Aorta (tissue), 5 donors: ENCODE results near the gene TREM2. TPM values are rescaled to one million over a fixed set of nuclear protein-coding genes. Genes with fewer than 3 reads are reported as not detected.

Source experiments
- ATAC-seq: fragments of 200-7000 bp; cut with Tn5 transposase; one replicate; pipeline ENCODE4 v1.9.1; 2022; ENCODE audit warnings: moderate library complexity; ENCODE audit not compliant: low FRiP score
- DNase-seq, 2 donors: peaks; one replicate each; pipeline ENCODE4 v3.0.0-alpha.2; 2020
- H3K27ac ChIP-seq, 2 donors: one replicate each; pipeline ENCODE4 v1.5.1; 2013; ENCODE audit warnings: low read length in 2 of 2, mild to moderate bottlenecking in 2 of 2, moderate library complexity in 2 of 2, control low read depth in 1 of 2, inconsistent platforms in 1 of 2, low read depth in 1 of 2
- H3K27me3 ChIP-seq, 2 donors: one replicate each; pipeline ENCODE4 v1.6.1; 2013; ENCODE audit warnings: control low read depth in 1 of 2, low read length in 1 of 2, mild to moderate bottlenecking in 1 of 2, moderate library complexity in 1 of 2; ENCODE audit not compliant: insufficient read depth in 2 of 2, control insufficient read depth in 1 of 2
- H3K36me3 ChIP-seq, 2 donors: one replicate each; pipeline ENCODE4 v1.6.1; 2013; ENCODE audit warnings: control low read depth in 1 of 2, low read length in 1 of 2, mild to moderate bottlenecking in 1 of 2; ENCODE audit not compliant: insufficient read depth in 2 of 2, control insufficient read depth in 1 of 2
- H3K4me1 ChIP-seq, 2 donors: one replicate each; pipeline ENCODE4 v1.6.1; 2013; ENCODE audit warnings: low read length in 2 of 2, control low read depth in 1 of 2, mild to moderate bottlenecking in 1 of 2, moderate library complexity in 1 of 2; ENCODE audit not compliant: insufficient read depth in 2 of 2, control insufficient read depth in 1 of 2
- H3K4me3 ChIP-seq, 2 donors: one replicate each; pipeline ENCODE4 v1.5.1; 2013; ENCODE audit warnings: low read length in 2 of 2, control low read depth in 1 of 2, mild to moderate bottlenecking in 1 of 2
- H3K9me3 ChIP-seq: one replicate; pipeline ENCODE4 v1.6.1; 2013; ENCODE audit warnings: mild to moderate bottlenecking, low read length; ENCODE audit not compliant: control insufficient read depth
- WGBS, 2 donors: extraction: QIAGEN DNeasy Blood & Tissue Kit; methylation state at CpG; one replicate each; pipeline ENCODE4 v1.1.7; 2013; 5-methylcytosine and 5-hydroxymethylcytosine counted together
- intact Hi-C, 2 donors: fragments of 100-400 bp; cut with DNase I; formaldehyde crosslinking; loops; one replicate each; pipeline versions ENCODE4 v1.14.2 to v1.15.0; 2022
- polyA plus RNA-seq, 2 donors: library from polyadenylated mRNA; stranded (reverse); fragments of 200-250 nt; gene quantifications; one replicate each; pipeline ENCODE4 v1.2.3, GENCODE V29; 2013
- total RNA-seq, 2 donors: library from RNA; stranded (reverse); fragmentation: NEBNext Ultra II Directional; extraction: Animal tissue kit (Norgen Biotek cat#: 25700); gene quantifications; one replicate each; pipeline ENCODE4 v1.2.1, GENCODE V29; 2021
- donor health status: healthy with polysubstance abuse.
- donor health status: Bipolar disorder and iron deficiency.
- donor health status: DM: no; HTN: no; CAD: no.
- donor health status: DM: no; HTN: no; CAD: no.
- donor health status: DM: yes; HTN: yes; CAD: no.

The TREM2 gene
- total and polyA plus RNA-seq, 4 donors: 4.7 to 11.3 (median 7.3) TPM

DNA sequence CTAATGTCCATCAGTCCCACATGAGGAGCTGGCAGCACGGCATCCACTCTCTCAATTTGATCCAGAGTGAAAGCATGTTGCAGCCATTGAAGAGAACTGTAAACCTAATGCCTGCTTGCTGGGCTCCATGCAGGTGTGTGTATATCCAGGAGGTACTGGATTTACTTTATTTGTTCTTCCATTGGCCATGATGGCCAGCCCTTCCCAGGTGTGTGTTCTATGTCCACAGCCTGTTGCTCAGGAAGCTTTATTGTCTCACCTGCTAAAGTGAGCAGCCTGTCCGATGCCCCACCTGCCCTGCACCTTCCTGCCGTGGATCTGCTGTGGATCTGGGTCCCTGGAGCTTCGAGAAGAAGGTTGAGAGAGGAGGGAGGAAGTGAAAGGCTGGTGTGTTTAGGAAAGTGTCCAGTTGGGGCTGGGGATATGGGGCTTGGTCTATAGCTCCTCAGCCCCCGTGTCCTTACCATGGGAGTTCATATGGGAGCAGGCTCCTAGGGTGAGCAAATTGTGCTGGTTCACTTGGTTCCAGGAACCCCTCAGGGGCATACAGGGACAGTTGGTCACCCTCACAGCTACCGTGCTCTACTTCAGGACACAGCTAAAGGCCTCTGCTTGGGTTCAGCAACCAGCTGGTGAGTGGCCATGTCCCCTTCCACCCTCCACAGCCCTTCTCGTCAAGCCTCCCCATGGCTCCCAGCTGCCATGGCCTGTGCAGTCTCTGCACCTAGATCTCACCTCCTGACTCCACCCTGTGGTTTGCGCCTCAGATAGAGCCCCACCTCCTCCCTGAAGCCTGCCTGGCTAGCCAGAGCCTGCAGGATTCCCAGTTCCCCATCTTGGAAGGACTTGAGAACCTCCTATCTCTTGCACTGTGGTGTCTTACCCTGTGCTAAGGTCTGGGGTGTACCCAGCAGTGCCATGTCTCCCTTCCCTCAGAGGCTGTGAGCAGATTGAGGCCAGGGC lies 25.3 kb upstream of the TREM2 start:
- ATAC-seq (no peak), DNase-seq (no peak)
- Histone ChIP-seq H3K4me1 (no peaks in the 10 kb centered on the region), H3K27ac (no peak overlapping the region), H3K9me3 (peaks cover 5% of the 10 kb centered on the region), H3K36me3 (no peaks in the 10 kb centered on the region), H3K27me3 (no peaks in the 10 kb centered on the region), H3K4me3 (no peak overlapping the region)
- intact Hi-C loops: no loop called here
- WGBS, 2 donors: 83 to 85% methylated on average over 8 of the region's 8 CpGs

- H3K4me3 ChIP-seq: no peak overlapping the region
- H3K36me3 ChIP-seq: no peaks in the 10 kb centered on the region
- DNase-seq (no peak), ATAC-seq (no peak)
- 69 to 78% methylated on average over 10 of the region's 10 CpGs for WGBS, 2 donors
- H3K27me3 ChIP-seq: no peaks in the 10 kb centered on the region
- no peaks in the 10 kb centered on the region for H3K4me1 ChIP-seq
- intact Hi-C loops: no loop called here
- peaks cover 5% of the 10 kb centered on the region for H3K9me3 ChIP-seq
- no peak overlapping the region for H3K27ac ChIP-seq
These were observed 23.2 kb upstream of the TREM2 start for GRCh38 chr6:41186031-41186562.

GRCh38 chr6:41184761-41185160 lies 21.8 kb upstream of the TREM2 start:
- no peak for ATAC-seq
- H3K27ac ChIP-seq: no peak overlapping the region
- peaks cover under 1% of the 10 kb centered on the region for H3K9me3 ChIP-seq
- no peak for DNase-seq
- no peaks in the 10 kb centered on the region for H3K36me3 ChIP-seq
- H3K4me1 ChIP-seq: no peaks in the 10 kb centered on the region
- intact Hi-C loops: no loop called here
- H3K27me3 ChIP-seq: no peaks in the 10 kb centered on the region
- 76 to 79% methylated on average over 6 to 7 of the region's 7 CpGs for WGBS, 2 donors
- H3K4me3 ChIP-seq: no peak overlapping the region

DNA sequence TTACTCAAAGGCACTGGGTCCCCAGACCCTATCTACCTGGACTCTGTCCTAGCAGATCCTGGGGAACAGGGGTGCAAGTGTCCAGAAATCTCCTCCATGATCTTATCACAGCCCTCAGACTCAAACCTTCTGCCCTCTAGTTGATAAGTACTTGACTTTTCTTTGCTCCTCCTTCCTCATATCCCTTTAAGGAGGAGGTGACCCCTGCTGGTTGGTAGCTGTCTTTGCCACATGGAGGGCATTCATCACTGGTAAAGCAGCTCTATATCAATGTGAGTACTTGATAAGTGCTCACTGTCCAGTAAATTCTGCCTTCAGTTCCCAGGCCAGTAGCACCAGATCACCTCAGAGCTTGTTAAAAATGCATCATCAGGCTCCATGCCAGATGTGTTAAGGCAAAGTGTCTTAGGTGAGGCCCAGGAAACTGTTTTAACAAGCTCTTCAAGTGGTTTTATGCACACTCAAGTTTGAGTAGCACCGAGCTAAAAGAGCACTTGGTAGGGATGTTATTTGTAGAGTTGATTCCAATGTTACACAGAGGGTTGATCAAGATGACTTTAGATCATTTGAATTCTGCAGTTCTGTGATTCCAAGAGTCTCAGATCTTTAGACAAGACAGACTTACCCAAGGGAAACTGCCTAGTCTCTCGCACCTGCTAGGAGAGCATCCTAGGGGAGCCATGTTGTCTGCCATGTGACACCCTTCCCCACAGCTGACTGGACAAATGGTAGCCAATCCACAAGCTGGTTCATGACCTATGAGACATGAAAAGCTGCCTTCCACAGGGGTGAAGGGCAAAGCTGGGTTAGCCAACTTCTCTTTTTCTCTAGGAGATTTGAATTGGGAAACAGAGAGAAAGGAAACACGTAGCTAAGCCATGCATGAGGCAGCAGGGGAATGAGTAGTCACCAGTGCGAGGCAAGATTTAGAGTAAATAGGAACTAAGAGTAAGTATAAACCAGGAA lies 19.4 kb upstream of the TREM2 start:
- no peaks in the 10 kb centered on the region for H3K9me3 ChIP-seq
- intact Hi-C loops: no loop called here
- no peaks in the 10 kb centered on the region for H3K27me3 ChIP-seq
- H3K27ac ChIP-seq: no peak overlapping the region
- H3K36me3 ChIP-seq: no peaks in the 10 kb centered on the region
- H3K4me1 ChIP-seq: no peaks in the 10 kb centered on the region
- no peak for ATAC-seq
- peak in 1 of 2 donors; percentile 61 for DNase-seq
- no peak overlapping the region for H3K4me3 ChIP-seq
- 74 to 77% methylated on average over 4 of the region's 4 CpGs for WGBS, 2 donors

GRCh38 chr6:41181566-41181965 lies 18.6 kb upstream of the TREM2 start:
- no peak for DNase-seq
- Histone ChIP-seq H3K27me3 (no peaks in the 10 kb centered on the region), H3K27ac (no peak overlapping the region), H3K4me1 (no peaks in the 10 kb centered on the region), H3K9me3 (no peaks in the 10 kb centered on the region), H3K4me3 (no peak overlapping the region), H3K36me3 (no peaks in the 10 kb centered on the region)
- intact Hi-C loops: no loop called here
- WGBS, 2 donors: 58 to 67% methylated on average over 1 of the region's 1 CpG
- ATAC-seq: no peak

- DNase-seq (no peak), ATAC-seq (no peak)
- no peaks in the 10 kb centered on the region for H3K36me3 ChIP-seq
- no peaks in the 10 kb centered on the region for H3K27me3 ChIP-seq
- H3K4me1 ChIP-seq: no peaks in the 10 kb centered on the region
- 55 to 60% methylated on average over 4 of the region's 4 CpGs for WGBS, 2 donors
- H3K9me3 ChIP-seq: no peaks in the 10 kb centered on the region
- H3K4me3 ChIP-seq: no peak overlapping the region
- intact Hi-C loops: no loop called here
- no peak overlapping the region for H3K27ac ChIP-seq
These were observed 16.2 kb upstream of the TREM2 start for GRCh38 chr6:41179163-41179562.

GRCh38 chr6:41177695-41178094 lies 14.8 kb upstream of the TREM2 start:
- no peaks in the 10 kb centered on the region for H3K4me1 ChIP-seq
- H3K36me3 ChIP-seq: no peaks in the 10 kb centered on the region
- H3K4me3 ChIP-seq: no peak overlapping the region
- no peak for ATAC-seq
- H3K9me3 ChIP-seq: peaks cover 1% of the 10 kb centered on the region
- no peak overlapping the region for H3K27ac ChIP-seq
- intact Hi-C loops: no loop called here
- H3K27me3 ChIP-seq: no peaks in the 10 kb centered on the region
- WGBS, 2 donors: 88 to 89% methylated on average over 2 of the region's 2 CpGs
- DNase-seq: no peak

- ATAC-seq: no peak
- peaks cover 1% of the 10 kb centered on the region for H3K9me3 ChIP-seq
- WGBS, 2 donors: 73% methylated on average over 3 of the region's 3 CpGs
These were observed 14.4 kb upstream of the TREM2 start for GRCh38 chr6:41177287-41177686.

More at GRCh38 chr6:41177287-41177686, 14.4 kb upstream of the TREM2 start:
- H3K4me1 ChIP-seq: no peaks in the 10 kb centered on the region
- no peak overlapping the region for H3K27ac ChIP-seq
- no peaks in the 10 kb centered on the region for H3K27me3 ChIP-seq
- DNase-seq: no peak
- no peak overlapping the region for H3K4me3 ChIP-seq
- intact Hi-C loops: no loop called here
- no peaks in the 10 kb centered on the region for H3K36me3 ChIP-seq
